GM19193 (cell line): ENCODE measurements around the gene TMEM205.

ENCODE experiments used
- POLR2A ChIP-seq: IDR thresholded peaks from 4 replicates; pipeline ENCODE4 v1.6.1; 2011; ENCODE audit not compliant: insufficient read depth, insufficient read length; ENCODE audit errors: extremely low read depth

TMEM205 gene

GRCh38 chr19:11295665-11296245 is 50.3 kb downstream of the TMEM205 start, which contains the start of gene TSPAN16:
Gene TSPAN16 (plus strand): TSS chr19:11296160. CDS start chr19:11296298, 138 bp downstream.
- TF ChIP-seq POLR2A, result no peak

DNA sequence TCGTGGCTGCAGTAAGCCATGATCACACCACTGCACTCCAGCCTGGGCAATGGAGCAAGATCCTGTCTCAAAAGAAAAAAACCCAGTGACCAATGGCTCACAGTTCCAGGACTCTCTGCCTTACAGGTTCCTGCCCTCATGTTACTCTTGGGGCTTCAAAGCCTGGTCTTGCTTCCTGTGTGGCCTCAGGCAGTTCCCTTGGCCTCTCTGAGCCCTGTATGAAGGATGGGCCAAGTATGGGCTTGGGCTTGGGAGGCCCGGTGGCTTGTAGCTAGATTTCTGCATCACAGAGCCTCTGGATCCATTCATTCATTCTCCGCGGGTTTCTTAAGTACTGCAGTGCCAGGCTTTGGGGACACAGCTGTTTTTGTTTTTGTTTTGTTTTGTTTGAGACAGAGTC is 50.9 kb downstream of the TMEM205 start:
- TF ChIP-seq POLR2A, result no peak

DNA sequence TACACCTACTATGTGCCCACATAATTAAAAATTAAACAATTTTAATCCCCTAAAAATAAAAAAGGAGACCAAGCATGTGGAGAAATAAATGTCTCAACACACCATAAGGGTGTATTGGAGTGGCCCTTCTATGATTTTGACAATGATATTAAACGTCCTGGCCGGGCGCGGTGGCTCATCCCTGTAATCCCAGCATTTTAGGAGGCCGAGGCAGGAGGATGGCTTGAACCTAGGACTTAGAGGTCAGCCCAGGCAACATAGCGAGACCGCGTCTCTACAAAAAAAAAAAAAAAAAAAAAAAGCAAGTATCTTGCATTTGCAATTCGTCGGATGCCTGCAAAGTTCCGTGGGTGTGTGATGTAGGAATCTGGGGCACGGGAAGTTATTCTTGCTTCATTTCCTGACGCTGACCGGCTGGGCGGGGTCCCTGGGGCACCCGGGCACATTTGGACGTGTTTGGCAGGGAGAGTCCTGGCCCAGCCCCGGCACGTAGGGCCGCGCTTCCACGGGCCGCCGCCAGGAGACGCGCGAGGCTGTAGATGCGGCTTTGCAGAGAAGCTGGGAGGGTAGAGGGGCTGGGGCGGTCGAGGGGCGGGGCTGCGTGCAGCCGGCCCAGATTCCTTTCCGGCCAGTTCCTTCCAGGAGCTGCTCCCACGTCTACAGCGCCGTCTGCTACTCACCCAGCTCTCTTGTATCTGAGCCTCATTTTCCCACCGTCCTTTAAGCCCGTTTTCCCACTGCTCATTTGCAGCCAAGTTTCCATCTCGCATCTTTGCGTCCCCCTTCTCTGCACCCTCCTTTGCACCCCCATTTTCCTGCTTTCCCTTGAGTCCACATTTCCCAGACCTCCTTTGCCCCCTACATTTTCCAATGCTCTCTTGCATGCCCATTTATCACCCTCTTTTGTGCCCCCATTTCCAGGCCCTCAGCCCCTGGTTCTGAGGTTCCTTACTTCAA is 52.4 kb downstream of the TMEM205 start:
- no peak for TF ChIP-seq POLR2A
